HEK293T (cell line): ENCODE data around the gene UIMC1.
"Not testable (repeated sequence)": the region's sequence is repeated elsewhere in the genome, so short reads cannot be mapped to it uniquely, and the experiment has no call there.

Experiments
- CTCF ChIA-PET: fragments of 350-600 bp; formaldehyde crosslinking; extraction: SDS; loops from one replicate; lab custom pipeline; 2021; ENCODE audit warnings: antibody characterized with exemption, inconsistent platforms; lab: Yijun Ruan, JAX
- POLR2A ChIA-PET: fragments of 350-600 bp; formaldehyde crosslinking; extraction: SDS; loops from one replicate; lab custom pipeline; 2020; ENCODE audit warnings: antibody characterized with exemption, inconsistent platforms; lab: Yijun Ruan, JAX
- DNase-seq: peaks from one replicate; pipeline ENCODE4 v3.0.0; 2012; ENCODE audit warnings: mixed read lengths; ENCODE audit errors: extremely low spot score
- ARNT ChIP-seq: fragments of 450-650 bp; IDR thresholded peaks from 2 replicates; pipeline ENCODE4 v1.6.1; 2017; ENCODE audit warnings: mild to moderate bottlenecking
- BHLHE40 ChIP-seq: fragments of 450-650 bp; IDR thresholded peaks from 2 replicates; pipeline ENCODE4 v1.6.1; 2016; ENCODE audit warnings: mild to moderate bottlenecking, moderate library complexity, borderline replicate concordance
- CTBP1 ChIP-seq: fragments of 450-650 bp; IDR thresholded peaks from 2 replicates; pipeline ENCODE4 v1.6.1; 2016; ENCODE audit warnings: borderline replicate concordance
- ELF4 ChIP-seq: fragments of 450-650 bp; IDR thresholded peaks from 2 replicates; pipeline ENCODE4 v1.6.1; 2017; ENCODE audit warnings: antibody characterized with exemption
- FOXA1 ChIP-seq: fragments of 450-650 bp; IDR thresholded peaks from 2 replicates; pipeline ENCODE4 v1.6.1; 2016; ENCODE audit warnings: mild to moderate bottlenecking
- FOXK2 ChIP-seq: fragments of 450-650 bp; IDR thresholded peaks from 2 replicates; pipeline ENCODE4 v1.6.1; 2016; ENCODE audit warnings: mild to moderate bottlenecking
- FOXM1 ChIP-seq: fragments of 450-650 bp; IDR thresholded peaks from 2 replicates; pipeline ENCODE4 v1.6.1; 2017; ENCODE audit warnings: mild to moderate bottlenecking, borderline replicate concordance
- HDGF ChIP-seq: fragments of 450-650 bp; IDR thresholded peaks from 2 replicates; pipeline ENCODE4 v1.6.1; 2017; ENCODE audit warnings: antibody characterized with exemption, borderline replicate concordance
- L3MBTL2 ChIP-seq: fragments of 450-650 bp; conservative IDR thresholded peaks from 2 replicates; pipeline ENCODE4 v1.6.1; 2016; ENCODE audit warnings: mild to moderate bottlenecking
- LEF1 ChIP-seq: fragments of 450-650 bp; IDR thresholded peaks from 2 replicates; pipeline ENCODE4 v1.6.1; 2017; ENCODE audit warnings: mild to moderate bottlenecking, borderline replicate concordance
- NFRKB ChIP-seq: fragments of 450-650 bp; IDR thresholded peaks from 2 replicates; pipeline ENCODE4 v1.6.1; 2016; ENCODE audit warnings: mild to moderate bottlenecking, moderate library complexity
- PKNOX1 ChIP-seq: fragments of 450-650 bp; IDR thresholded peaks from 2 replicates; pipeline ENCODE4 v1.6.1; 2016
- SP1 ChIP-seq: fragments of 450-650 bp; IDR thresholded peaks from 2 replicates; pipeline ENCODE4 v1.6.1; 2017
- SUZ12 ChIP-seq: fragments of 450-650 bp; IDR thresholded peaks from 2 replicates; pipeline ENCODE4 v1.6.1; 2016; ENCODE audit warnings: mild to moderate bottlenecking
- TARDBP ChIP-seq: fragments of 450-650 bp; IDR thresholded peaks from 2 replicates; pipeline ENCODE4 v1.6.1; 2016
- ZNF384 ChIP-seq: fragments of 450-650 bp; IDR thresholded peaks from 2 replicates; pipeline ENCODE4 v1.6.1; 2016

The UIMC1 gene

GRCh38 chr5:176876506-176877431 is 129.8 kb downstream of the UIMC1 start:
- CTCF ChIA-PET, result no interaction called here

GRCh38 chr5:176875783-176876505 is 130.6 kb downstream of the UIMC1 start:
- no peak for DNase-seq
- ChIA-PET POLR2A (no interaction called here), CTCF (no interaction called here)
- TF ChIP-seq FOXK2, result no peak

More at GRCh38 chr5:176876506-176877431, 129.8 kb downstream of the UIMC1 start:
- no peak for DNase-seq
- POLR2A ChIA-PET, result no interaction called here
- TF ChIP-seq CTBP1, result no peak
- no peak for TF ChIP-seq BHLHE40

- POLR2A ChIA-PET, result no interaction called here
These were observed 131.5 kb downstream of the UIMC1 start for GRCh38 chr5:176875014-176875550.

DNA sequence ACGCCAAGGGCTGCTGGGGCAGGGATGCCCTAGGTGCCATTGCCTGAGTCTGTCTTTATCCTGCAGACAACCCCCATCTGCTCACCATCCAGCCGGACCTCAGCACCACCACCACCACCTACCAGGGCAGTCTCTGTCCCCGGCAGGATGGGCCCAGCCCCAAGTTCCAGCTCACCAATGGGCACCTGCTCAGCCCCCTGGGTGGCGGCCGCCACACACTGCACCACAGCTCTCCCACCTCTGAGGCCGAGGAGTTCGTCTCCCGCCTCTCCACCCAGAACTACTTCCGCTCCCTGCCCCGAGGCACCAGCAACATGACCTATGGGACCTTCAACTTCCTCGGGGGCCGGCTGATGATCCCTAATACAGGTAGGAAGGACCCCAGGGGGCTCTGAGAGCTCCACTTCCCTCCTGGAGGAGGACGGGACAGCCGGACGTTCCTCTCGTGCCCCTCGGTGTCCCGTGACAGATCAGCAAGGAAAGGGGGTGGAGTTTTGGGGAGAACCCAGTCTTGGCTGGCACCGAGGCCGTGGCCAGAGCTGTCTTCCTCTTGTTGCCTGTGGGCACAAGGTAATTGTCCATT is 132.3 kb downstream of the UIMC1 start:
- no peak for DNase-seq
- ChIA-PET CTCF (interaction anchor here (1.7 kb wide), 1 partner anchor 214 kb away, joined by 9 read pairs; no protein-coding TSS in a partner anchor), POLR2A (interaction anchor here (0.8 kb wide), 1 partner anchor 227 kb away, joined by 3 read pairs; the partner anchor contains the start of gene TSPAN17)
- no peak for TF ChIP-seq PKNOX1
- no peak for TF ChIP-seq L3MBTL2
- TF ChIP-seq SUZ12, result no peak
- TF ChIP-seq BHLHE40, result no peak
- TF ChIP-seq ARNT, result no peak

More at GRCh38 chr5:176875014-176875550, 131.5 kb downstream of the UIMC1 start:
- no peak for TF ChIP-seq SUZ12
- no peak for TF ChIP-seq CTBP1
- no peak for TF ChIP-seq HDGF
- DNase-seq, result no peak
- CTCF ChIA-PET, result interaction anchor here (0.6 kb wide), 1 partner anchor 335 kb away, joined by 3 read pairs; no protein-coding TSS in a partner anchor

GRCh38 chr5:176873541-176874172 is 132.9 kb downstream of the UIMC1 start:
- ChIA-PET CTCF (interaction anchor here (1.7 kb wide), 1 partner anchor 213 kb away, joined by 9 read pairs; no protein-coding TSS in a partner anchor), POLR2A (interaction anchor here (0.8 kb wide), 1 partner anchor 226 kb away, joined by 3 read pairs; the partner anchor contains the start of gene TSPAN17)
- TF ChIP-seq FOXM1, result no peak
- TF ChIP-seq FOXK2, result no peak
- no peak for TF ChIP-seq L3MBTL2
- TF ChIP-seq BHLHE40, result no peak
- no peak for TF ChIP-seq SP1
- TF ChIP-seq SUZ12, result no peak
- no peak for TF ChIP-seq PKNOX1
- TF ChIP-seq ELF4, result no peak
- TF ChIP-seq LEF1, result no peak
- TF ChIP-seq ZNF384, result no peak
- no peak for TF ChIP-seq TARDBP
- no peak for TF ChIP-seq CTBP1
- no peak for TF ChIP-seq FOXA1
- no peak for TF ChIP-seq HDGF
- no peak for TF ChIP-seq NFRKB
- no peak for TF ChIP-seq ARNT

GRCh38 chr5:176873011-176873410 is 133.6 kb downstream of the UIMC1 start:
- CTCF ChIA-PET, result interaction anchor here (1.7 kb wide), 1 partner anchor 212 kb away, joined by 9 read pairs; no protein-coding TSS in a partner anchor
- DNase-seq, POLR2A ChIA-PET: not testable (repeated sequence)

More at GRCh38 chr5:176873541-176874172, 132.9 kb downstream of the UIMC1 start:
- DNase-seq, result no peak

- CTCF ChIA-PET, result interaction anchor here (1.7 kb wide), 1 partner anchor 212 kb away, joined by 9 read pairs; no protein-coding TSS in a partner anchor
- POLR2A ChIA-PET, DNase-seq: not testable (repeated sequence)
These were observed 134.0 kb downstream of the UIMC1 start for GRCh38 chr5:176872586-176872985.

DNA sequence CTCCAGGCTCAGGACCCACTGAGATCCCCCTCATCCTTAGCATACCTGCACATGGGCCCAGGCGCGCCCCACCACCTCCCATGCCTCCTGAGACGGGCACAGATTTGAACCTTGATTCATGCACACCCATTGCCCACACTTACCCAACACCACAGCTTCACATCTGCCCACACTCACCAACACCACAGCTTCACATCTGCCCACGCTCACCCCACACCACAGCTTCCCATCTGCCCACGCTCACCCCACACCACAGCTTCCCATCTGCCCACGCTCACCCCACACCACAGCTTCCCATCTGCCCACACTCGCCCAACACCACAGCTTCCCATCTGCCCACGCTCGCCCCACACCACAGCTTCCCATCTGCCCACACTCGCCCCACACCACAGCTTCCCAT is 135.9 kb downstream of the UIMC1 start:
- CTCF ChIA-PET, result interaction anchor here (0.6 to 1.0 kb wide), 4 partner anchors 8 to 210 kb away, joined by 3 to 4 read pairs (median 3); no protein-coding TSS in a partner anchor
- POLR2A ChIA-PET, DNase-seq: not testable (repeated sequence)
